Naive thymus-derived CD8-positive, alpha-beta T cell (primary cell): ENCODE measurements around the gene GPC3. TPM values are rescaled to one million over a fixed set of nuclear protein-coding genes. Genes with fewer than 3 reads are reported as not detected.
"Not testable (repeated sequence)": the region's sequence is repeated elsewhere in the genome, so short reads cannot be mapped to it uniquely, and the experiment has no call there.

Experiments
- ATAC-seq, 2 donors: fragments of 150-1000 bp; cut with Tn5 transposase in 1 of 2; sonication (Bioruptor Pico), chemical (Tn5 transposase) in 1 of 2; 1 replicate in 1 of 2; 2 replicates in 1 of 2; pipeline ENCODE4 v1.10.0; 2021; ENCODE audit warnings: mild to moderate bottlenecking in 2 of 2, moderate library complexity in 2 of 2
- POLR2A ChIA-PET: fragments of 350-600 bp; sonication (Branson Sonifier 250); formaldehyde crosslinking; loops from one replicate; lab custom pipeline; 2021; ENCODE audit warnings: antibody characterized with exemption; lab: Charles Lee
- DNase-seq, 10 donors: peaks; one replicate each; pipeline versions ENCODE4 v3.0.0 to v3.0.0-alpha.2; 2020 to 2022
- H3K27ac Mint-ChIP-seq, 10 donors: one replicate each; pipeline ENCODE4 v1.8.0; 2020 to 2022; ENCODE audit warnings: mild to moderate bottlenecking in 10 of 10, mixed read lengths in 10 of 10, moderate library complexity in 4 of 10, inconsistent platforms in 1 of 10
- H3K27me3 Mint-ChIP-seq, 5 donors: one replicate each; pipeline ENCODE4 v1.8.0; 2021 to 2022; ENCODE audit warnings: mixed read lengths in 5 of 5
- H3K36me3 Mint-ChIP-seq, 3 donors: one replicate each; pipeline ENCODE4 v1.8.0; 2020 to 2022; ENCODE audit warnings: mixed read lengths in 3 of 3, mild to moderate bottlenecking in 2 of 3, inconsistent platforms in 1 of 3
- H3K4me1 Mint-ChIP-seq, 4 donors: one replicate each; pipeline ENCODE4 v1.8.0; 2021 to 2022; ENCODE audit warnings: mixed read lengths in 4 of 4
- H3K4me3 Mint-ChIP-seq, 10 donors: one replicate each; pipeline ENCODE4 v1.8.0; 2020 to 2022; ENCODE audit warnings: mild to moderate bottlenecking in 10 of 10, mixed read lengths in 10 of 10, moderate library complexity in 6 of 10, inconsistent platforms in 1 of 10
- H3K9me3 Mint-ChIP-seq, 9 donors: one replicate each; pipeline ENCODE4 v1.8.0; 2020 to 2022; ENCODE audit warnings: mixed read lengths in 9 of 9, mild to moderate bottlenecking in 3 of 9, inconsistent platforms in 1 of 9, moderate library complexity in 1 of 9
- polyA plus RNA-seq, 3 donors: library from polyadenylated mRNA; unstranded; fragments of 300-500 nt; fragmentation: Illumina TruSeq; gene quantifications; one replicate each; pipeline ENCODE4 v1.2.3, GENCODE V29; 2021
- total RNA-seq, 8 experiments: library from RNA in 2 of 8; stranded (reverse) in 2 of 8; gene quantifications; one replicate each; pipeline ENCODE4 v1.2.3 and lab custom pipeline; 2021 to 2026

GPC3 gene
- total and polyA plus RNA-seq, 5 experiments from 2014 or later: 2.3 to 3.9 (median 2.6) TPM; not detected in 2

DNA sequence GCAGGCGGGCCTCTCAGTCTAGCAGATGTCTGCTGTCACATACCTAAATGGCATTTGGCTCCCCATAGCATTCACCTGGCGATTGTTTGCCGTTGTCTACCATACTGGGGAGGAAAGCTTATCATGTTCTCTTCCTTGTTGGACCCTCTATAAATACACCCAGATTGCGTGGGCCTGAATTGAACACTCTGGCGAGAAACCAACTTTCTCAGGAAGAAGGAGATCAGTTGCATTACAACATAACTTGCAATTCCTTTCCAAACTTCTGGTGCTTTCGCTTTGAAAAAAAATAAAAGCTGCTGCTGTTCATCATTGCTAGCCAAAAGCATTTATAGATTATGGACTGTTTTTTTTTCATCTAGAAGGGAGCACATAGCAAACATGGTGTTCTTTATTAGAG lies 340.1 kb downstream of the GPC3 start:
- no peak for ATAC-seq
- Mint-ChIP-seq H3K9me3 (peaks cover 0 to 2% (median 0%) of the 10 kb centered on the region in 9 donors), H3K4me3 (no peak overlapping the region), H3K27me3 (no peaks in the 10 kb centered on the region), H3K36me3 (no peaks in the 10 kb centered on the region), H3K27ac (no peak overlapping the region), H3K4me1 (no peaks in the 10 kb centered on the region)
- POLR2A ChIA-PET: no interaction called here
- DNase-seq: no peak

GRCh38 chrX:133640161-133641015 lies 345.0 kb downstream of the GPC3 start:
- H3K36me3 Mint-ChIP-seq: no peaks in the 10 kb centered on the region
- no peak overlapping the region for H3K27ac Mint-ChIP-seq
- H3K9me3 Mint-ChIP-seq: peaks cover 0 to 2% (median 0%) of the 10 kb centered on the region in 9 donors
- no peaks in the 10 kb centered on the region for H3K27me3 Mint-ChIP-seq
- no peaks in the 10 kb centered on the region for H3K4me1 Mint-ChIP-seq
- POLR2A ChIA-PET: no interaction called here
- ATAC-seq: no peak
- no peak overlapping the region for H3K4me3 Mint-ChIP-seq
- DNase-seq: no peak

- DNase-seq (no peak), ATAC-seq (no peak)
- H3K9me3 Mint-ChIP-seq: peaks cover 0 to 2% (median 0%) of the 10 kb centered on the region in 9 donors
- H3K27me3 Mint-ChIP-seq: no peaks in the 10 kb centered on the region
- POLR2A ChIA-PET: no interaction called here
- no peak overlapping the region for H3K4me3 Mint-ChIP-seq
- no peaks in the 10 kb centered on the region for H3K36me3 Mint-ChIP-seq
- H3K4me1 Mint-ChIP-seq: no peaks in the 10 kb centered on the region
- H3K27ac Mint-ChIP-seq: no peak overlapping the region
Observed at GRCh38 chrX:133639726-133640125, 345.7 kb downstream of the GPC3 start.

GRCh38 chrX:133638285-133638684 lies 347.1 kb downstream of the GPC3 start:
- Mint-ChIP-seq H3K27me3 (no peaks in the 10 kb centered on the region), H3K4me1 (no peaks in the 10 kb centered on the region), H3K9me3 (peaks cover 0 to 2% (median 0%) of the 10 kb centered on the region in 9 donors), H3K36me3 (no peaks in the 10 kb centered on the region), H3K4me3 (no peak overlapping the region), H3K27ac (no peak overlapping the region)
- ATAC-seq: no peak
- no peak for DNase-seq
- POLR2A ChIA-PET: no interaction called here

DNA sequence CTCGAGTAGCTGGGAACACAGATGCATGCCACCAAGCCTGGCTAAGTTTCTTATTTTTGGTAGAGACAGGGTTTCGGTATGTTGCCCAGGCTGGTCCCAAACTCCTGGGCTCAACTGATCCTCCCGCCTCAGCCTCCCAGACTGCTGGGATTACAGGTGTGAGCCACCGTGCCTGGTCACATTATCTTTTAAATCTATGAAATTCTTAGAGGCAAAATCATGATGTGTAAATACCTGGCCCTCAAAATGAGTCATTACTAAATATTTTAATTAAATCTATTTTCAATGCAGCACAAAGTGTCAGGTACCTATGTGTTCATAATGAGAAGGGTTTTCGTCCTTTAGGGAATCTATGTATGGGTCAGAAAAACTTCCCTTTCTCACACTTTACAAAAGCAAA lies 347.6 kb downstream of the GPC3 start:
- Mint-ChIP-seq H3K36me3 (no peaks in the 10 kb centered on the region), H3K9me3 (peaks cover 0 to 2% (median 0%) of the 10 kb centered on the region in 9 donors), H3K4me3 (no peak overlapping the region), H3K4me1 (no peaks in the 10 kb centered on the region), H3K27me3 (no peaks in the 10 kb centered on the region), H3K27ac (no peak overlapping the region)
- POLR2A ChIA-PET: no interaction called here
- no peak for DNase-seq
- ATAC-seq: no peak

DNA sequence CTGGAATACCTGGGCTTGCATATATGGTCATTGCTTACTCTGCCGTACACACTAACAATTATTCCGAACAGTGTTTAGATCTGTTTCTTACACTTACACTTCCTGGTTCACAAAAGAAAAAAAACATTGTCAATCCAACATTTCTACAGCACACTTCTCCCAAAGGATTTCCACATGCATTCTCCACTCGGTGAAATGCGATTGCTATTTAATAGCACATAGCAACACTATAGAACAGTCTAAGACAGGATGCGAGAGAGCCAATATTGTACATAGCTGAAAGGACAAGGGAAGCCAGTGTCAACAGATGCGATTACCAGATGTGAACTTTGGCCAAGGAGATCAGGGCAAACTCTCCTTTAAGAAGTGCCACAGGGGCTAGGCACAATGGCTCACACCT lies 349.4 kb downstream of the GPC3 start:
- no peaks in the 10 kb centered on the region for H3K27me3 Mint-ChIP-seq
- H3K4me3 Mint-ChIP-seq: no peak overlapping the region
- no peaks in the 10 kb centered on the region for H3K9me3 Mint-ChIP-seq
- no peak overlapping the region for H3K27ac Mint-ChIP-seq
- no peak for DNase-seq
- no peak for ATAC-seq
- H3K4me1 Mint-ChIP-seq: no peaks in the 10 kb centered on the region
- H3K36me3 Mint-ChIP-seq: no peaks in the 10 kb centered on the region
- POLR2A ChIA-PET: no interaction called here

DNA sequence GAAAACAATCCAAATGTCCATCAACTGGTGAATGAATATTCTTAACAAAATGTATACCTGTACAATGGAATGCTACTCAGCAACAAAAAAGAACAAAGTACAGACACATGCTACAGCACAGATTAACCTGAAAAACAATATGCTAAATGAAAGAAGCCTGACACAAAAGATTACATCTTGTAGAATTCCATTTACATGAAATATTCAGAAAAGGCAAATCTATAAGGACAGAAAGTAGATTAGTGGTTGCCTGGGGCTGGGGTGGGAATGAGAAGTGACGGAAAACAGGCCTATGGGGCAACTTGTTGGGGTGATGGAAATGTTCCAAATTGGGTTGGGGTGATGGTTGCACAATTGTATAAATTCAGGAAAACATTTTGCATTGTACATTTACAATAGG lies 351.0 kb downstream of the GPC3 start:
- POLR2A ChIA-PET: no interaction called here
- no peak for ATAC-seq
- no peak overlapping the region for H3K27ac Mint-ChIP-seq
- no peaks in the 10 kb centered on the region for H3K27me3 Mint-ChIP-seq
- no peaks in the 10 kb centered on the region for H3K4me1 Mint-ChIP-seq
- DNase-seq: no peak
- H3K36me3 Mint-ChIP-seq: no peaks in the 10 kb centered on the region
- H3K9me3 Mint-ChIP-seq: no peaks in the 10 kb centered on the region
- H3K4me3 Mint-ChIP-seq: no peak overlapping the region

GRCh38 chrX:133633950-133634349 lies 351.4 kb downstream of the GPC3 start:
- Mint-ChIP-seq H3K4me3 (no peak overlapping the region), H3K27ac (no peak overlapping the region), H3K36me3 (no peaks in the 10 kb centered on the region), H3K9me3 (no peaks in the 10 kb centered on the region), H3K4me1 (no peaks in the 10 kb centered on the region), H3K27me3 (no peaks in the 10 kb centered on the region)
- POLR2A ChIA-PET: no interaction called here
- ATAC-seq (no peak), DNase-seq (no peak)

GRCh38 chrX:133633162-133633561 lies 352.2 kb downstream of the GPC3 start:
- H3K4me3 Mint-ChIP-seq: no peak overlapping the region
- no peaks in the 10 kb centered on the region for H3K27me3 Mint-ChIP-seq
- no peaks in the 10 kb centered on the region for H3K4me1 Mint-ChIP-seq
- POLR2A ChIA-PET: no interaction called here
- no peak for ATAC-seq
- H3K36me3 Mint-ChIP-seq: no peaks in the 10 kb centered on the region
- H3K9me3 Mint-ChIP-seq: no peaks in the 10 kb centered on the region
- no peak for DNase-seq
- H3K27ac Mint-ChIP-seq: no peak overlapping the region

GRCh38 chrX:133630362-133630761 lies 355.0 kb downstream of the GPC3 start:
- POLR2A ChIA-PET: no interaction called here
- Mint-ChIP-seq H3K9me3 (peaks cover 0 to under 1% (median 0%) of the 10 kb centered on the region in 9 donors), H3K4me3 (no peak overlapping the region), H3K4me1 (no peaks in the 10 kb centered on the region), H3K27me3 (no peaks in the 10 kb centered on the region), H3K27ac (no peak overlapping the region), H3K36me3 (no peaks in the 10 kb centered on the region)
- ATAC-seq (no peak), DNase-seq (no peak)

DNA sequence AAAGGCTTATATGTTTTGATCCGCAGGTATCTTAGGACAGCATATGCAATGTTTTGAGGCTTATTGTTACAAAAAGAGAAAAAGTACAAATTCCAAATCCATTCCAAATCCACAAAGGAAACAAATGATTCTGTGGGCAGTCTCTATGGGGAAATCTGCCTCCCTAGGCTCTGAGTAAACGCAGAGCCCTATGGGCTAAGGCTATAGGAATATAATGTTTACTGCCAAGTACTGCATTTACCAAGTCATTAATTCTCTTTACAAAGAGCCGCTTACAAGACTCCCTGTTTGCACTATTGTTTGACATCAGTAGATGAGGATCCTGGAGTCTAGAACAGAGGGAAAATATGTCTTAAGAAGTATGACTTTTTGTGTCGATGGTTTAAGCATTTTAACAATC lies 357.7 kb downstream of the GPC3 start:
- H3K36me3 Mint-ChIP-seq: peaks cover 0 to 5% (median 0%) of the 10 kb centered on the region in 3 donors
- H3K9me3 Mint-ChIP-seq: peaks cover 0 to 10% (median 0%) of the 10 kb centered on the region in 9 donors

DNA sequence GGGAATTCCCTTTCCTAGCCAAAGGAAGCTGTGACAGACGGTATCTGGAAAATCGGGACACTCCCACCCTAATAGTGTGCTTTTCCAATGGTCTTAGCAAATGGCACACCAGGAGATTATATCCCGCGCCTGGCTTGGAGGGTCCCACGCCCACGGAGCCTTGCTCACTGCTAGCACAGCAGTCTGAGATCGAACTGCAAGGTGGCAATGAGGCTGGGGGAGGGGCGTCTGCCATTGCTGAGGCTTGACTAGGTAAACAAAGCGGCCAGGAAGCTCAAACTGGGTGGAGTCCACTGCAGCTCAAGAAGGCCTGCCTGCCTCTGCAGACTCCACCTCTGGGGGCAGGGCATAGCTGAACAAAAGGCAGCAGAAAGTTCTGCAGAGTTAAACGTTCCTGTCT lies 364.0 kb downstream of the GPC3 start:
- ATAC-seq, H3K27me3 Mint-ChIP-seq, H3K4me3 Mint-ChIP-seq, POLR2A ChIA-PET, H3K27ac Mint-ChIP-seq, H3K36me3 Mint-ChIP-seq, DNase-seq, H3K4me1 Mint-ChIP-seq: not testable (repeated sequence)
- H3K9me3 Mint-ChIP-seq: peaks cover 0 to 24% (median 4%) of the 10 kb centered on the region in 9 donors

More for the DNA sequence above, 357.7 kb downstream of the GPC3 start:
- no peak overlapping the region for H3K27ac Mint-ChIP-seq
- H3K4me3 Mint-ChIP-seq: no peak overlapping the region
- ATAC-seq (no peak), DNase-seq (no peak)
- POLR2A ChIA-PET: no interaction called here
- H3K27me3 Mint-ChIP-seq: no peaks in the 10 kb centered on the region
- no peaks in the 10 kb centered on the region for H3K4me1 Mint-ChIP-seq

DNA sequence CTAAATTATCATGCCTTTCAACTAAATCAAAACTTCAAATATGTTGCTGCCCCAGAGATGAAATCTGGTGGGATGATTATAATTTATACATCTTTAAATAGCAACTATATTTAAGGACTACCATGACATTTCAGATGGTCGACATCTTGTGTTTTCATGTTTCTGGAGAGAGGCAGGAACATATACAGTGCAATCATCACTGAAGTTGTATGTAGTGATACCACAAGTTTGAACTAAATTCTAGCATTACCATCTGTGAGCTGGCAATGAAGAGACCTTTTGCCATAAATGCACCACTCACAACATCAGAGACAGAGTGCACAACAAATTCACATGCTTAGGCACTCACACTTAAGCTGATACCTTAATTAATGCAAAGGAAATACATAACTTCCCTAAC lies 373.7 kb downstream of the GPC3 start:
- no peak for ATAC-seq

DNA sequence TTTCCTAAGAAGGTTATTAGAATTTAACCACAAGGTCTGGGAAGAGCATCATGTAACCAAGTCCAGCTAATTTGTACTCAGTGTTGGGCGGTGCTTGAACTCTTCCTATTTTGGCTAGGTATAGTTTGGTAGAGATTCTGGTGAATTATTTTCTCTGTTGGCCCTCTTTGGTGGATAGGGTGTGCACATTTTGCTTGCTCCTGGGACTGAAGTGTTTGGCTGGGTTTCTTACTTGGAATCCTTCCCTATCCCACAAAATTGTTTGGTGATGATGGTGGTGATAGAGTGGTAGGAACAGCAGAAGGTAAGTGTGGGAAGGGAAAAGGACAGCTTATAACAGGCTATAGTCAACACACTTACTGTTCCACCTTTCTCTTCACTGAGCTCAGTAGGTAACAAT lies 375.3 kb downstream of the GPC3 start:
- DNase-seq (no peak), ATAC-seq (no peak)
- Mint-ChIP-seq H3K4me3 (no peak overlapping the region), H3K36me3 (peaks cover 0 to 12% (median 0%) of the 10 kb centered on the region in 3 donors), H3K27ac (no peak overlapping the region), H3K4me1 (no peaks in the 10 kb centered on the region), H3K9me3 (peaks cover 0 to 23% (median 7%) of the 10 kb centered on the region in 9 donors), H3K27me3 (peaks cover 0 to 3% (median 0%) of the 10 kb centered on the region in 5 donors)
- POLR2A ChIA-PET: no interaction called here

More for the DNA sequence above, 373.7 kb downstream of the GPC3 start:
- H3K27ac Mint-ChIP-seq: no peak overlapping the region
- no peak for DNase-seq
- H3K27me3 Mint-ChIP-seq: peaks cover 0 to 3% (median 0%) of the 10 kb centered on the region in 5 donors
- peaks cover 0 to 16% (median 4%) of the 10 kb centered on the region in 3 donors for H3K36me3 Mint-ChIP-seq
- peaks cover 0 to 26% (median 7%) of the 10 kb centered on the region in 9 donors for H3K9me3 Mint-ChIP-seq
- POLR2A ChIA-PET: no interaction called here
- no peaks in the 10 kb centered on the region for H3K4me1 Mint-ChIP-seq
- no peak overlapping the region for H3K4me3 Mint-ChIP-seq
